ENCODE data around the gene SMC2. TPM values are rescaled to one million over a fixed set of nuclear protein-coding genes. Genes with fewer than 3 reads are reported as not detected.

Gene SMC2
- polyA plus RNA-seq (ENCODE audit: insufficient read length) = 62.6 TPM
- long read RNA-seq, donor 1, full-length matches to known transcripts = 1 of 14 reads
- long read RNA-seq, donor 1, partial matches to known transcripts = 13 of 14 reads
- long read RNA-seq, donor 1, other reads (novel, unspliced or antisense) = 0 of 14 reads
- long read RNA-seq, donor 2, full-length matches to known transcripts = 2 of 33 reads
- long read RNA-seq, donor 2, partial matches to known transcripts = 31 of 33 reads
- long read RNA-seq, donor 2, other reads (novel, unspliced or antisense) = 0 of 33 reads
- long read RNA-seq, donor 3, partial matches to known transcripts = 25 of 25 reads
- long read RNA-seq, donor 3, other reads (novel, unspliced or antisense) = 0 of 25 reads
- long read RNA-seq, donor 4 = 0 reads
- long read RNA-seq, donor 5, full-length matches to known transcripts = 2 of 28 reads
- long read RNA-seq, donor 5, partial matches to known transcripts = 26 of 28 reads
- long read RNA-seq, donor 5, other reads (novel, unspliced or antisense) = 0 of 28 reads
- long read RNA-seq, donor 6, partial matches to known transcripts = 21 of 21 reads
- long read RNA-seq, donor 6, other reads (novel, unspliced or antisense) = 0 of 21 reads
- long read RNA-seq, donor 7, partial matches to known transcripts = 22 of 22 reads
- long read RNA-seq, donor 7, other reads (novel, unspliced or antisense) = 0 of 22 reads
- long read RNA-seq, donor 8 = 0 reads

DNA sequence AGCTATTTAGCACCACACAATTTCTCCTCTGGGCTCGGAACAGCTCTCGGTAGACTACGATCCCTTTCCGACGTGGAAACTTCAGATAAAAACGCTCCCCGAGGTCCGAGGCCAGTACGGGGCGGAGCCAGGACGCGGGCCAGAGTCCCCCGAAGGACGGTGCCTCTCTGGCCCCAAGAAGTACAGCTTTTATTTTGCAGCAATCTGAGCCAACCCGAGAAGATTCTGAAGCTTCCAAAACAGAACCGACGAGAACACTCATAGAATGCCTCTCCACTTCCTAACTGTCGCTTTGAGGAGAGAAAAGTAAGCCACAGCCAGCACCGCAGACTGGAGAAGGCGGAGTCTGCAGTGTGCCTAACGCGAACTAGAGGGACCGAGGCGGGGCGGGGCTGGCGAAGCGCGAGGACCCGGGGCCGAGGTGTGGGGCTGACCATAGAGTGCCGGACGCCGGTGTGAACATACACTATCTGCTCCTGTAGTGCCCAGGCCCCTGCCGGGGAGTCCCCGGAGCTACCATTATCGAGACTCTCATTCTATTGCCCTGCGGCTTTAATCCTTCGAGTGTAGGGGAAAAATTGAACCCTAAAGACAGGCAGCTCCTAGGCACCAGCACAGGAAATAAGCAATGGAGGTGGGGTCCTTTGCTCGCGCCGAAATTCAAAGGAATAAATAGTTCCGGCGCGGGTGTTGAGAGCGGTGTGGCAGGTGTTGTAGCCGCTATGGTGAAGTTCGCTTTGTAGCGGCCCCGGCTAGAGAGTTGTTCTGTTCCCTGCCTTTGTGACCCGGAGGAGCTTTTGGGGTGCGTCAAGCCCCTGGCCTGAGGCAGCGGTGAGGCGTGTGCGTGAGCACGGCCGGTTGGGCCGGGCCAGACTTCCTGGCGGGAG lies at the start of gene SMC2:
SMC2 (plus strand) TSS at position 663 of the 887 bp plus-strand sequence. CDS start 1,076 bp downstream, outside the sequence.
- peak; percentile 95 for DNase-seq

DNA sequence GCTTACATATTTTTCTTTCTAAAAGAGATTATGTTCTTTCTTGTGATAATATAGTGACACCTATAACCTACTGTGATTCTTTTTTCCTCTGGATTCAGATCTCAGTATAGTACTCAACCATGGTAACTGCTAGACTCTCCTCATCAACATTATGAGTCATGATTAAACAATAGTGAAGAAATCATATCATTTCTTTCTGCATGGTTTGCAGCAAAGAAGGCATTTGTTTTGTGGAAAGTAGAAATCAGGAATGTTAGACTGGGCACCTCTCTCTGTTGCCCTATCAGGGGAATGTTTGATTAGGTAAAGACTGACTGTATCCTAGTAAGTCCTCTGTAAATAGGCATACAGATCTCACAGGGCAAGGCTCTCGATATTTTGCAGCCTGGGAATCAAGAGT lies 25.6 kb upstream of the SMC2 start:
- DNase-seq = no peak

DNA sequence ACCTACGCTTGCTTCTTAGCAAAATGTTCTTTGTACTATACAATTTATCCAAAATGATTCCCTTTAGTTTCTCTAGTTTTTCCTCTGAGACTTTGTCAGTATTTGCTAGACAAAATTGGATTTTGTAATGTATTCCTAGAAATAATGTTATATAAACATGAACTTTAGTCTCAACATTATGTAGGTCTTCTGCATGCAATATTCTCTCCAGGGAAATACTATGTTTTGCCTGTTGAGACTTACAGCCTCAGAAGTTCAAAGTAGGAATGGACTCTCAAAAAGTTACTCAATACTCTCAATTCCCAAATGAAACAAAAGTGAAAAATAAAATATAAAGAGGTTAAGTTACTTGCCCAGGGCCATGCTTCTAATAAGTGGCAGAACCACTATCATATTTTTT lies 24.8 kb upstream of the SMC2 start:
- no peak for DNase-seq

DNA sequence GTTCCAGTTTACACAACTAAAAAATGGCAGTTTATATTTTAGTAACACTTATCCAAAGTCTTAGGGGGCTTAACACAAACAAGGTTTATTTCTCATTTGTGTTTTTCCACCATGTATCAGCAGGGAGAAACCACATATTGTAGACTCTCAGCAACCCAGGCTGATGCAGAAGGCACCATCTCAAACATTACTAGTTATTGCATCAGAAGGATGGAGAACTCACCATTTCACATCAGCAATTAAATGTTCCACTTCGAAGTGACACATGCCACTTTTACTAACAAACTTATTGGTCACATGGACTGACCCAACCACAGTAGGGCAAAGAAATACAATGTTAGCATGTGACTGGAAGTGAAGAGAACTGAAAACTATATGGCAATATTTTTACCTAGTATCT lies 22.5 kb upstream of the SMC2 start:
- DNase-seq = no peak

DNA sequence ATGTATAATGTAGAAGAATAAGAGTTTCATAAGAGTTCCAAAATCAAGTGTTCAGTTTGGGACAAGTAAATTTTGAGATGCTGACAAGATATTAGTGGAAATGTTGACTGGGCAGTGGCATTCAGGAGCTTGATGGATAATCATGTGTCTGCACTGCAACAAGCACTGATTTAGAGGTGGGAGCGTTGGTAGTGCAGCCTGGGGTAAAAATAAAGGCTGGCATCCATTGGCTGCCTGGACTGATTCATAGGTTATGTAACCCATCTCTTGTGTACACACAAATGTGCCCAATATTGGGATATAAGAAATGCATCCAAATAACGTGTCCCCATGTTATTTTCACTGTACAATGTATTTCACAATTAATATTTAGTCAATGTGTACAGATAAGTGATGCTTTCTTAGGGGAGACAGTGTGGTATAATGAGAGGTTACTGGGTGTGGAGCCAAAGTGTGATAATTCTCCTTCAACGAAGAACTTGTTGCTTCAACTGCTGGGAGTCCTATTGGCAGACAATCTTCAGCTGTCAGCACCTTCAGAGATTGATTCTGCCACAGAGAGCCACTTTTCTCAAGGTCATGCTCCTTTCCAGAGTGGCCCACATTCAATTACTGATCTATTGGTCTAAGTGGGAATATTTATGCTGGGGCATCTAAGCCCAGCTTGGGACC lies 20.9 kb upstream of the SMC2 start:
- DNase-seq = no peak

DNA sequence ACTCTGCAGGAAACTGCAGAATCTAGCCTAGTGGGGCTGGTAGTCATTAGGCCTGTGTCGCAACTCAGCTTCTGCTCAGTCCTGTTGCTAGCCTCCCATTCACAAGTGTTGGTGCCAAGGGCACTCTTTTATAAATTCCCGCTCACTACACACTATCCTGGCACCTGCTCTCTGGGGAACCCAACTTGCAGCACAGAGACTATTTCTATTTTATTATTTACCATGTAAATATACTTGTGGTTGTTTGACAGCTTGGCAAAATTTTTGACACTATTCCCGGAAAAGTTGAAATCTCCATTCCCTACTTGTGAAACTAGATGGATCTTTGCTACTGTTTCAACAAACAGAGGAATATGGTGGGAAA lies 20.4 kb upstream of the SMC2 start:
- DNase-seq = no peak

DNA sequence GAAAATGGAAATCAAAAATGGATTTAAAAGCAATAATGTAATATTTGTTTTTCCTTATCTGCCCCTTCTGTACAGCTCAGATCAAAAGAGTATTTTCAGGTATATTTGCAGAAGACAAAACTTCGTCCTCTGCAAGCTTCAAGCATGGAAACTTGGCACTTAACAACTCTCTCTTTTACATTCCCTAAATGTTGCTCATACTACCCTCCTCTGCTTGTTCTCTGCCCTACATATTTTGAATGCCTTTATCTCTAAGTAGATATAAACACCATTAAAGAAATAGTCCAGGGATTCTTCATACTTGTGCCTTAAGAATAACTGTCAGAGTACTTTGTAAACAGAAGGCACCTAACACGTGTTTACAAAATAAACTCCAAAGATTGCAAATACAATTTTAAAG lies 19.2 kb upstream of the SMC2 start:
- DNase-seq = no peak

DNA sequence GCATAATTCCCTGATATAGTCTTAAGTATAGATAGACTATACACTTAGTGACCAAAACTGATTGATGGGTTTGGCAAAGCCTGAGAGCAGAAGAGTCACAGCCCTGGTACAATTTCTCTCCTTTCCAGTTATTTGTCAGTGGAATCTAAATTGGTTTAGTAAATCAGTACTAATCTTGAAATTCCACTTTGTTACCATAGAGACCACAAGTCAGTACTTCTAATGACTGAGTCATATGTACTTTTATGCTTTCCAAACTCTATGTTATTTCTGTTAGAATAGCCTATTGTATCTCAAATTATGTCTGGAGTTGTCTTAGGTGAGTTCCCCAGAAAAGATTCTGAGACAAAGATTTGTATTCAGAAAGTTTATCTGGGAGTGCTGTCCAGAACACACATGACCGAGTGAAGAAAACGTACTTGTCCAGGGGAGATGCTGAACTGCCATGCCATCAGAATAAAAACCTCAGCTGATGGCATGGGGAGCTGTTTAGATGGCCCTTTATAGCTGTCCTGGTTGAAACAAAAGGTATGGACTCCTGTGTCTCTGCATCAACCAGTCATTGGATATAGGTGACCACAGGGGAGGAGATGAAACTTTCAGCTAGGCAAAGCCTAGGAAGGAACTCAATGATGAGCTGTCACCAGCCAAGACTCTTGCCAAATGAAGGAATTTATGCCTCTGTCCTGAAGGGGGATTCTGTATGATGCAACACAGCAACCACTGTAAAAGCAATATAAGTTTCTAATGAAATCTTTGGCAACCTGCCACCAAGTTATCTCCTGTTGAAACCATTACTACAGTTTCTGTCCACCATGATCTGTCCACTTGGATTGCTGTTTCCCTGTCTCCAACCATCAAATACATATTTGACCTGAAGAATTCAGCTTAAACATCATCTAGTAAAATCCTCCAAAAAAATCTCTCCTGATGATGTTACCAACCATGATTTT lies 18.0 kb upstream of the SMC2 start:
- DNase-seq = no peak

DNA sequence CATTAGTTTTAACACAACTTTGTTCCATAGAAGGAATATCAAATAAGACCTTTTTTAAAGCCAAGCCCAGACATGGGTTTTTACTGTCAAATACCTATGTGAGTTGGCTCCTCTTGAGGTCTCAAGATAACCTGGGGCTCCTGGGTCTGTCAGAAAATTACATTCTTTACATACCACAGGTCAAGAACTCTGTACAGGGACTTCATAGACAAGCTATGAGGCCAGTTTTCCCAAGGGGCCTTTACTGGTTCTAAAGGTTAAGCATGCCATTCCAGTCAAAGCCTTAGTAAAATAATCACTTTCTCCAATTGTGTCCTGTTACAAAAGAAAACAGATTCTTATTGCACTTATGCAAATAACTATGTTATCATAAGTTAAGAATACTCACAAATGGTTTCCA lies 15.5 kb upstream of the SMC2 start:
- no peak for DNase-seq

DNA sequence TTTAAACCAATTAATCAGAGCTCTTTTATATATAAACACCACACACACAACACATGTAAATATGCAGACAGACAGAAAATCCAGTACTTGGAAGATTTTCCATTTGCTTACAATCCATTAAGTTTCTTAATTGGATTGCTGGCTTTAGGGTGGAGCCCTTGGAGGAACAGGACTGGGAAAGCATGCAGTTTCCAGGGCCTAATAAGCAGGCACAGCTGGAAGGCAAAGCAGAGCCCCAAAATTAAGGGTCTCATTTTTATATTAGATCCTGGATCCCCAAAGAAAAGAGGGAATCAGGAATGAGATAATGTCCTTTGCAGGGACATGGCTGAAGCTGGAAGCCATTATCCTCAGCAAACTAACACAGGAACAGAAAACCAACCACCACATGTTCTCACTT lies 13.1 kb upstream of the SMC2 start:
- DNase-seq = no peak

DNA sequence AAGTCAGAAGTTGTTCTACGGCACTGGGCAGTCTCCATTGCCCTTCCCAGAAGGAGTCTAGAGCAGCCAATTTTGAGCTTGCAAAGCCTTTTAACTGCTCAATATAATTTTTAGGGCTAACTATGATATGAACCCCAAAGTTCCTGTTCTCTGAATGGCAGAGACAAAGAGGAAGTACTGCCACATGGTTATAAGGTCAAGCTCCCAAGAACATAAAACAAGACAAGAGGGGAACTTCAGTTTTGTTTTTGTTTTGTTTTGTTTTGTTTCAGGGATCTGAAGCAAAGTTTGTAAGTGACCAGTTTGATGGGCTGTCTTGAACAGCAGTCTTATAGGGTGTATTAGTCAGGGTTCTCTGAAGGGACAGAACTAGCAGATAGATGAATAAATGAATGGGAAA lies 11.9 kb upstream of the SMC2 start:
- DNase-seq = no peak

DNA sequence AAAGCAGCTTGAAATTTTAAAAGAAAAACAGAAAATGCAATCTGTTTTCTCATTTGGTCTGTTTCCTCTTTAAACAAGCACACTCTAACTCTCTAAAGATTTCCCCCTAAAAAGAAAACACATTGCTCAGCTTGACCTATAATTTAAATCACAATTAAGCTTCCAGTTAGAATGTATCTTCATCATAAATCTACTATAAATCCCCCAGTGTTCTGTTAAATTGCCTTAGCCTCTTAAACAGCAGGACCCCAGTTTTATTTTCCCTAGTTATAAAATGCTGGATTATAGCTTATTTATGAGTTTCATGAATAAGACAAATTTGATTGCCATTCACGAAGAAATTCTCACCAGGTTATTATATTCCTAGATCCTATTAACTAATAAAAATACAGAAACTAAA lies 8.6 kb upstream of the SMC2 start:
- no peak for DNase-seq

DNA sequence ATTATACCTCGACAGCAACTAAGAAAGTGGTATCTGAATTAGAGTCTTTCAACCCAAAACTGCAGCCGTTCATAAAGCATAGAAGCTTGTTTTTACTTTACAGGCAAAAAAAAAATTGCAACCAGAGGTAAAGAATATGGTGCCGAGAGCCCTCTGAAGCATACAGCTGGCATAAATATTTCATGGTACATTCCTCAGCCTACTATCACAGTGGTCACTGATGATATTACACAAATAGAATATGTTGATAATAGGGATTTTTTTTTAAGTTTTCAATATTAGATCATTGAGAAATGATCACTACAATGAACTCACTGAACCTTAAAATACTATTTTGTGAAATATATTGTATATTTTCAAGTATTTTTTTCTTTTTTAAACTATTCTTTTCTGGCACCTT lies 6.2 kb upstream of the SMC2 start:
- no peak for DNase-seq

DNA sequence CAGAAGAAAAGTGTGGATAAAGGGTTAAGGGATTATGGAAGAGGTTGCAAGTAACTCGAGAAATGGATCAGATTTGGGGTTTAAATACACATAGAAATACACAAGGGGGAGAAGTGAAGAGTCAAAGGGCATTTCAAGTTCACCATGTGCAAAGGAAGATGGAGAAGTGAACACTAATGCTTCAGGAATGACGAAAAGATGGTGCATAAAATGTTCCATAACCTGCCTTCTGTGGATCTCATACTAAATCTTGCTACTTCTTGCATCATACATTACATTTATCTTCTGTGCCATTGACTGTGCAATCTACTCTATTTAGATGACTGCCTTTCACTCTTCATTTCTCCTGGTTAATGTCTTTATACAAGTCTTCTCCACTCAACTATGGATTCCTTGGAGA lies 5.7 kb upstream of the SMC2 start:
- no peak for DNase-seq

DNA sequence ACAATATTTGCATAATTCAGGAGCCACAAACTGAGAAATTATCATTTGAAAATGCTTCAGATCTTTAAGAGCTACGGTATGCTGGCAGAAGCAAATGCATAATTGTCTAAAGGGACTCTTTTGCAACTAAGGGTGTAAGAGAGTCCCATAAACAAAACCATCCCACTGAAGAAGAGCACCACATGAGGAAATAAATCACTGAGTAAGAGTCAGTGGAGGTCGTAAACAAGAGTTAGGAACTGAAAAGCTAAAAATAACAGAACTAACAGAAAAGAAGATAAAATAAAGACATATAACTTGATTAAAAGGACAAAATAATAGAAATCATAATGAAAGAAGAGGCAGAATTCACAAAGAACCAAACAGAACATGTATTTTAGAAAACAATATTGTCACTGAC lies 3.5 kb upstream of the SMC2 start:
- DNase-seq = no peak

DNA sequence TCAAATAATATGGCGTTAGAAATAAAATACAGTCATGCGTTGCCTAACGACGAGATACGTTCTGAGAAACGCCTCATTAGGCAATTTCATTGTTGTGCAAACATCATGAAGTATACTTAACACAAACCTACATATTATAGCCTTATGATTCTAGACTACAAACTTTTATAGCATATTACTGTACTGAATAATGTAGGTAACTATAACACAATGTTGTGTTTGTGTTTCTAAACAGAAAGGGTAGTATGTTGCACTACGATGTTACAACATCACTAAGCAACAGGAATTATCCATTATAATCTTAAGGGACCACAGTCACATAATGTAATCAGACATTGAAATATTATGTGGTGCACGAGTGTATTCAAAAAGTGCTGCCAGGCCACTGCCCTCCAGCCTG lies 3.0 kb upstream of the SMC2 start:
- no peak for DNase-seq

DNA sequence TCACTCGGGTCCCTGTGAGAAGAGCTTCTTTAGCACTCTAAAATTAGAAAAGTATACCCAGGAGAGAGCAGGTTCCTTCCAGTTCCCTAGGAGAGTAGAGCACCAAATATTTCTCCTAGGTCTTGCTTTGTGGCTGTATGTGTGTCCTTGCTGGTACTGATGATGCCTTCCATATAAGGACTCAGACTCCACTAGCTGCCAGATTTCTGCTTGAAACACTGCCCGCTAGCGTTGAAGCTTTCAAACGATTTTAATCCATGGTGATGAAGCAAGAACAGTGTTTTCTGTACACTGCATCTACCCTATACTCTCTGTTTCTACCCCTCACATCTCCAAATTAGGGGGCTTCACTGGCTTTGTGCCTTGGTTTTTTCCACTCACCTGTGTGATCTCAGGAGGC lies 2.4 kb upstream of the SMC2 start:
- DNase-seq = no peak

DNA sequence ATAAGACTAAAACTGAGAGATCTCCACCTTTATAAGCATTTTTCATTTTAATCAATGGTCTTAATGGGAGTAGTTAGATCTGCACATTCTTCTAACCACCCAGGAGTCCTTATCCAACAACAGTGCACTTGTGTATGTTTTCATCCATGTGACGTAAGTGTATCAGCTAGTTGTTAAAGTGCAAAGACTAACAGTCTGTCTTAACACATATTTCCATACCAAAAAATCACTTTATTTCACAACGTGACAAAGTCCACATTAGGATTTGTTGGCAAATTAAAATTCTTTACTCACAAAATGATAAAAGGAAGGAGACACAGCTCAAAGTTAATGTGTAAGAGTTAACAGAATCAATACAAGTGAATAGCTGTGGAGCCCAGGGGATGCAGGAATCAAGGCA lies 1.9 kb upstream of the SMC2 start:
- no peak for DNase-seq

DNA sequence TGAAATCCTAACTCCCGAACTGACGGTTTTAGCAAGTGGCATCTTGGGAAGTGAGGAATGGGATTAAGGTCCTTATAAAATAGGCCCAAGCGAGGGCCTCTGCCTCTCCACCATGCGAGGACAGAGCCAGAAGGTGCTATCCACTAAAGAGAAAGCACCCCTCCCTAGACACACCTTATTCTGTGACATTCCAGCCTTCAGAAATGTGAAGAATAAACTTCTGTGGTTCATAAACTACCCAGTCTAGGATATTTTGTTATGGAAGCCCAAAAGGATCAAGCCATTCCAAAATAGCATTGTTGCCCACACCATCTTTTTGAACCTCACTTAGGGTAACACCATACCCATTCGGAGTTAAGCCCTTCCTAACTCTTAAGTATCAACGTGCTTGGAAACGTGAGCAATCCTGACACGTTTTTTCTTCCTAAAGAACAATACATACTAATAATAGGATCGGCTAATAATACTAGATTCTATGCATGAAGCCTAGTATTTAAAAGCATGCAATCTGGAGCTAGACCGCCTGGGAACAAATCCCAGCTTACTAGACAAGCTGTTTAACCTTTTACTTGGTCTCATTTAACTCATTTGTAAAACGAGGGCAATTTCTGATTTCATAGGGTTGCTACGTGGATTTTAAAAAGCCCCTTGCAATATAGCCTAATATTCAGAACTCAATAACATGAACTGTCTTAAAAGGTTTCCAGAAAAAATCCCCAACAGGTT lies 1.1 kb upstream of the SMC2 start:
- DNase-seq = no peak

DNA sequence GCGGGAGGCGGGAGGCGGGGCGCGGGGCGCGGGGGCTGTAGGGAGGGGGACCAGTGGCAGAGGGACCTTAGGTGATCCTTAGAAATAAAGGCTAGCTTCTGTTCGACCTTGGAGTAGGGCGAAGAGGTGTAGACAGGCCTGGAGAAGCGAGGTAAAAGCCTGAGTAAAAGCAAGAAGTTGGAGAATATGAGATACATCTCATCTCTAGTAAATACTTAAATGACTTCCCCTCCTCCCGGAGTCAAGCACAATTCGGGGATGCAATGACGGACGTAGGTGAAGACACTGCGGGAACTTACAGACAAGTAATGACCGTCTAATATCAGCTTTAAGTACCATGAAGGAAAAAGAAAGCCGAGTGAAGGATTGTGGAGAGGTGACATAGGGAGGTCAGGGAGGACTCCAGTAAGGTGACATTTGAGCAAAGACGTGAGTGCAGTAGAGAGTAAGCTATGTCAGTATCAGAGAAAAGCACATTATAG lies 466 bp downstream of the SMC2 start:
- no peak for DNase-seq

All from left kidney (tissue), 8 donors.